Astrocyte (in vitro differentiated cells and primary cell): ENCODE data around the gene SEC16B. TPM values are rescaled to one million over a fixed set of nuclear protein-coding genes. Genes with fewer than 3 reads are reported as not detected.

Experiments used
- DNase-seq: peaks from one replicate; pipeline ENCODE4 v3.0.0-alpha.2; 2010; ENCODE audit warnings: low read depth
- FAIRE-seq: peaks from 2 replicates; lab custom pipeline; 2011; peaks lifted over from hg19 to GRCh38; lab: Jason Lieb, UNC
- H2AFZ ChIP-seq: 2 replicates; pipeline ENCODE4 v1.6.0; 2012; ENCODE audit warnings: low read depth, low read length, inconsistent platforms
- H3K27ac ChIP-seq: 2 replicates; pipeline ENCODE4 v1.5.1; 2011; ENCODE audit warnings: low read depth, low read length, inconsistent platforms
- H3K27me3 ChIP-seq: 2 replicates; pipeline ENCODE4 v1.6.0; 2011; ENCODE audit warnings: low read length, inconsistent platforms; ENCODE audit not compliant: insufficient read depth
- H3K36me3 ChIP-seq: 2 replicates; pipeline ENCODE4 v1.5.1; 2011; ENCODE audit warnings: low read length, inconsistent platforms; ENCODE audit not compliant: insufficient read depth
- H3K4me1 ChIP-seq: 2 replicates; pipeline ENCODE4 v1.5.1; 2011; ENCODE audit warnings: low read length, inconsistent platforms; ENCODE audit not compliant: insufficient read depth
- H3K4me2 ChIP-seq: 2 replicates; pipeline ENCODE4 v1.6.0; 2012; ENCODE audit warnings: low read length, inconsistent platforms
- H3K4me3 ChIP-seq: 2 replicates; pipeline ENCODE4 v1.5.1; 2011; ENCODE audit warnings: low read depth, mild to moderate bottlenecking, low read length, inconsistent platforms; ENCODE audit not compliant: insufficient read depth
- H3K79me2 ChIP-seq: 2 replicates; pipeline ENCODE4 v1.6.0; 2012; ENCODE audit warnings: mild to moderate bottlenecking, low read length, inconsistent platforms; ENCODE audit not compliant: insufficient read depth
- H3K9ac ChIP-seq: 2 replicates; pipeline ENCODE4 v1.6.0; 2012; ENCODE audit warnings: mild to moderate bottlenecking, low read length, inconsistent platforms
- H3K9me3 ChIP-seq: 2 replicates; pipeline ENCODE4 v1.5.1; 2012; ENCODE audit warnings: low read depth, mild to moderate bottlenecking, low read length, inconsistent platforms; ENCODE audit not compliant: insufficient read depth
- H4K20me1 ChIP-seq: 2 replicates; pipeline ENCODE4 v1.6.0; 2012; ENCODE audit warnings: low read length, inconsistent platforms; ENCODE audit not compliant: insufficient read depth
- H3K27ac Mint-ChIP-seq: one replicate; pipeline ENCODE4 v1.8.0; 2021; ENCODE audit warnings: mild to moderate bottlenecking, mixed read lengths; ENCODE audit not compliant: unreplicated experiment
- H3K27me3 Mint-ChIP-seq: one replicate; pipeline ENCODE4 v1.8.0; 2021; ENCODE audit warnings: low read depth, mixed read lengths; ENCODE audit not compliant: unreplicated experiment
- H3K36me3 Mint-ChIP-seq: one replicate; pipeline ENCODE4 v1.8.0; 2021; ENCODE audit warnings: low read depth, mixed read lengths; ENCODE audit not compliant: unreplicated experiment
- H3K4me1 Mint-ChIP-seq: one replicate; pipeline ENCODE4 v1.8.0; 2021; ENCODE audit warnings: low read depth, mixed read lengths; ENCODE audit not compliant: unreplicated experiment
- H3K4me3 Mint-ChIP-seq: one replicate; pipeline ENCODE4 v1.8.0; 2021; ENCODE audit warnings: mild to moderate bottlenecking, moderate library complexity, mixed read lengths; ENCODE audit not compliant: unreplicated experiment
- H3K9me3 Mint-ChIP-seq: one replicate; pipeline ENCODE4 v1.8.0; 2021; ENCODE audit warnings: mild to moderate bottlenecking, mixed read lengths; ENCODE audit not compliant: unreplicated experiment
- EZH2 ChIP-seq: IDR thresholded peaks from 2 replicates; pipeline ENCODE4 v1.6.1; 2012; ENCODE audit warnings: mild to moderate bottlenecking, low read length, inconsistent platforms; ENCODE audit not compliant: insufficient read depth
- total RNA-seq: library from RNA; stranded (reverse); gene quantifications from 2 replicates; pipeline ENCODE4 v1.2.1, GENCODE V29; 2021
- TF ChIP-seq, protein P1 (sequence below): IDR thresholded peaks from 2 replicates; pipeline ENCODE4 v1.5.1; 2011; ENCODE audit warnings: low read depth, mild to moderate bottlenecking, inconsistent platforms, low read length, moderate library complexity; ENCODE audit not compliant: insufficient read depth

The SEC16B gene
- total RNA-seq, 1 donor from 2014 or later = 3.0 TPM

GRCh38 chr1:177975588-177976495 lies 6.0 kb upstream of the SEC16B start:
- Histone ChIP-seq H3K9ac (no peak overlapping the region), H3K4me3 (no peak overlapping the region), H3K9me3 (no peaks in the 10 kb centered on the region), H3K79me2 (no peaks in the 10 kb centered on the region), H3K4me1 (peaks cover 16% of the 10 kb centered on the region), H3K36me3 (no peaks in the 10 kb centered on the region), H2AFZ (no peak overlapping the region), H4K20me1 (no peaks in the 10 kb centered on the region), H3K4me2 (peak overlapping the region; percentile 21), H3K27ac (peak overlapping the region; percentile 60), H3K27me3 (no peaks in the 10 kb centered on the region)
- Mint-ChIP-seq H3K9me3 (no peaks in the 10 kb centered on the region), H3K27ac (peak overlapping the region; percentile 49), H3K4me1 (peaks cover 15% of the 10 kb centered on the region), H3K36me3 (no peaks in the 10 kb centered on the region), H3K27me3 (no peaks in the 10 kb centered on the region), H3K4me3 (no peak overlapping the region)
- DNase-seq = peak; percentile 85
- no peak for TF ChIP-seq EZH2
- TF ChIP-seq, protein P1, sequence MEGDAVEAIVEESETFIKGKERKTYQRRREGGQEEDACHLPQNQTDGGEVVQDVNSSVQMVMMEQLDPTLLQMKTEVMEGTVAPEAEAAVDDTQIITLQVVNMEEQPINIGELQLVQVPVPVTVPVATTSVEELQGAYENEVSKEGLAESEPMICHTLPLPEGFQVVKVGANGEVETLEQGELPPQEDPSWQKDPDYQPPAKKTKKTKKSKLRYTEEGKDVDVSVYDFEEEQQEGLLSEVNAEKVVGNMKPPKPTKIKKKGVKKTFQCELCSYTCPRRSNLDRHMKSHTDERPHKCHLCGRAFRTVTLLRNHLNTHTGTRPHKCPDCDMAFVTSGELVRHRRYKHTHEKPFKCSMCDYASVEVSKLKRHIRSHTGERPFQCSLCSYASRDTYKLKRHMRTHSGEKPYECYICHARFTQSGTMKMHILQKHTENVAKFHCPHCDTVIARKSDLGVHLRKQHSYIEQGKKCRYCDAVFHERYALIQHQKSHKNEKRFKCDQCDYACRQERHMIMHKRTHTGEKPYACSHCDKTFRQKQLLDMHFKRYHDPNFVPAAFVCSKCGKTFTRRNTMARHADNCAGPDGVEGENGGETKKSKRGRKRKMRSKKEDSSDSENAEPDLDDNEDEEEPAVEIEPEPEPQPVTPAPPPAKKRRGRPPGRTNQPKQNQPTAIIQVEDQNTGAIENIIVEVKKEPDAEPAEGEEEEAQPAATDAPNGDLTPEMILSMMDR = no peak
- no peak for FAIRE-seq

GRCh38 chr1:177973585-177973984 lies 3.7 kb upstream of the SEC16B start:
- Mint-ChIP-seq H3K9me3 (peaks cover 2% of the 10 kb centered on the region), H3K27me3 (peaks cover 2% of the 10 kb centered on the region), H3K4me3 (no peak overlapping the region), H3K36me3 (peaks cover 2% of the 10 kb centered on the region), H3K4me1 (peaks cover 17% of the 10 kb centered on the region), H3K27ac (no peak overlapping the region)
- H3K4me2 ChIP-seq = no peak overlapping the region
- H4K20me1 ChIP-seq = no peaks in the 10 kb centered on the region
- H3K4me1 ChIP-seq = peaks cover 16% of the 10 kb centered on the region
- H3K36me3 ChIP-seq = no peaks in the 10 kb centered on the region
- no peaks in the 10 kb centered on the region for H3K9me3 ChIP-seq
- H2AFZ ChIP-seq = no peak overlapping the region
- no peak overlapping the region for H3K9ac ChIP-seq
- DNase-seq (no peak), FAIRE-seq (no peak)
- no peaks in the 10 kb centered on the region for H3K27me3 ChIP-seq
- no peak for TF ChIP-seq EZH2
- no peak overlapping the region for H3K4me3 ChIP-seq
- no peaks in the 10 kb centered on the region for H3K79me2 ChIP-seq
- H3K27ac ChIP-seq = no peak overlapping the region

DNA sequence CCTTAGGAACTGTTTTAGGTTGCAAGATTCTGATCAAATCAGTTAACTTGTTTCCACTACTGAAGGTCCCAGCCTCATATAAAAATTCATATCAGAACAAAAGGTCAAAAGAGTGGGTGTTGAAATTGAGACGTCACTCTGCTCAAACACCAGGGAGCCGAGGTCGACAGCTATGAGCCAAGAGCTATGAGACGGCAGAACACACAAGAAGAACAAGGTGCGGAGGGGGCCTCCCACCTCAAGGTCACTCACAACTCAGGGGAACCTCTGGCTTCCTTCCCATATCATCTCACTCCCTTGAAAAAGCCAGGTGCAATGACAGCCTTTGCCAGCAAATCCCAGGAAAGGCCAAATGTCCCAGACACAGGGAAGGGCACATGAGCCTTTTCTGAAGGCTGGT lies 749 bp downstream of the SEC16B start:
- Mint-ChIP-seq H3K36me3 (peaks cover 13% of the 10 kb centered on the region), H3K27me3 (peaks cover 2% of the 10 kb centered on the region), H3K27ac (no peak overlapping the region), H3K4me3 (no peak overlapping the region), H3K4me1 (peaks cover 8% of the 10 kb centered on the region), H3K9me3 (peaks cover 2% of the 10 kb centered on the region)
- TF ChIP-seq, protein P1 = no peak
- no peak for TF ChIP-seq EZH2
- H3K36me3 ChIP-seq = peaks cover 3% of the 10 kb centered on the region
- no peak overlapping the region for H3K9ac ChIP-seq
- no peaks in the 10 kb centered on the region for H3K4me1 ChIP-seq
- H3K27ac ChIP-seq = no peak overlapping the region
- FAIRE-seq (no peak), DNase-seq (no peak)
- no peaks in the 10 kb centered on the region for H3K9me3 ChIP-seq
- H3K4me3 ChIP-seq = no peak overlapping the region
- H3K27me3 ChIP-seq = no peaks in the 10 kb centered on the region
- H3K4me2 ChIP-seq = no peak overlapping the region
- no peak overlapping the region for H2AFZ ChIP-seq
- H4K20me1 ChIP-seq = no peaks in the 10 kb centered on the region
- no peaks in the 10 kb centered on the region for H3K79me2 ChIP-seq
